GM21825 (cell line): Measurements from ENCODE around the gene STX8.

Source experiments
- ATAC-seq: cut with Tn5 transposase; IDR thresholded peaks from one replicate; pipeline ENCODE4 v1.9.1; 2021; ENCODE audit warnings: mild to moderate bottlenecking, moderate library complexity; ENCODE audit not compliant: unreplicated experiment

STX8 gene

GRCh38 chr17:9215465-9215864, 360.2 kb downstream of the STX8 start:
- no peak for ATAC-seq

DNA sequence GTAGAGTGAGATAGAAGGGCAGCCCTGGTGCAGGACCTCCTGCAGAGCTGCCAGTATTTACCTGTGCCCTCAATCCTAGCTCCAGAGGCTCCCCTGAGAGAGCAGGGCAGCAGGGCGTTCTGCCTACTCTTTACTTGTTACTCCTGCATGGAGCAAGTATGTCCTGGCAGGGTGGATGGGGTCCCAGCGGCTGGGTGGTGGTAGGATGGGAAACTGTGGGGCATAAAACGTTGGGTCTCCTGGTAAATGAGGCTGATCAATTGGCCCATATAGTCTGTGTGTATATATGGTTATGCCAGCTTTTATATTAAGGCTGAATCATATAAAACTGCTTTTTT, 362.3 kb downstream of the STX8 start:
- ATAC-seq, result no peak

DNA sequence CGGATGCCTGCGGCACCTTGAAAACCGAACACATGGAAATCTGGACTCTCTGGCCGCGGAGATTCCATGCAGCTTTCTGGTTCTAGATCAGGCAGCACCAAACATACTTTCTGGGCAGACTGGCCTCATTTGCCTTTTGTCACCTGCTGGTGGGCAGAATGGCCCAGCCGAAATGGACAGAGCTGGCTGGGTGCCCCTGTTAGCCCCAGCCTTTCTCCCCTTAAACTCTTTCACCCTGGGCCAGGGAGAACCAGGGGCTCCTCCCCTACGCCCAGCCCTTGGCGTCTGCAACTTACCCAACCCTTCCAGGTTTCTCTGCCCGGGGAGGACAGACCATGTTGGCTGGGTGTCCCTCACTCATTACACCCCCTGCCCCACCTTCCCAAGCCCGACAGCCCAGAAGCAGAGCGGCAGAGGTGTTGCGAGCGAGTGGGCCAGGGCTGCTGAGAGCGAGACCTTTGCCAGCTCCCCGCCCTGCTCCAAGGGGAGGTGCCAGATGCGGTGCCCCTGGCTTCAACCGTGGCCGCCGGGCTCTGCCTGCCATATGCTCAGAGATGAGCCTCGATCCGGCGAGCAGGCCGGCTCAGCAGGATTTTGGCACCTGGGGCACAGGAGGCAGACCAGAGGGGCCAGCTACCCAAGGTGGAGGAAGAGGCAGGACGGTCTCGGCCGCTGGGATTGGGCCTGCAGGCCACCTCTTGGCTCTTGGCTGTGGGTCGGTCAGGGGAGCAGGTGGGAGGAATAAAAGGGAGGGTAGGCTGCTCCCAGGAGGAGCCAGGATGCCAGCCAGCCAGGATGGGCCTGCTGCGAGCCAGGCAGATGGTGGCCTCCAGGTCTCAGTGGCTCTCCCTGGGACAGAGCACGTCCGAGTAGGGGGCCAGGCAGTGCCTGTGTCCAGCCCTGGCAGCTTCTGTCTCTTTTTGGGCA, 363.0 kb downstream of the STX8 start:
- ATAC-seq, result no peak

GRCh38 chr17:9211133-9211765, 364.4 kb downstream of the STX8 start:
- no peak for ATAC-seq

GRCh38 chr17:9209781-9210370, 365.7 kb downstream of the STX8 start:
- no peak for ATAC-seq

GRCh38 chr17:9209347-9209746, 366.3 kb downstream of the STX8 start:
- ATAC-seq, result no peak

DNA sequence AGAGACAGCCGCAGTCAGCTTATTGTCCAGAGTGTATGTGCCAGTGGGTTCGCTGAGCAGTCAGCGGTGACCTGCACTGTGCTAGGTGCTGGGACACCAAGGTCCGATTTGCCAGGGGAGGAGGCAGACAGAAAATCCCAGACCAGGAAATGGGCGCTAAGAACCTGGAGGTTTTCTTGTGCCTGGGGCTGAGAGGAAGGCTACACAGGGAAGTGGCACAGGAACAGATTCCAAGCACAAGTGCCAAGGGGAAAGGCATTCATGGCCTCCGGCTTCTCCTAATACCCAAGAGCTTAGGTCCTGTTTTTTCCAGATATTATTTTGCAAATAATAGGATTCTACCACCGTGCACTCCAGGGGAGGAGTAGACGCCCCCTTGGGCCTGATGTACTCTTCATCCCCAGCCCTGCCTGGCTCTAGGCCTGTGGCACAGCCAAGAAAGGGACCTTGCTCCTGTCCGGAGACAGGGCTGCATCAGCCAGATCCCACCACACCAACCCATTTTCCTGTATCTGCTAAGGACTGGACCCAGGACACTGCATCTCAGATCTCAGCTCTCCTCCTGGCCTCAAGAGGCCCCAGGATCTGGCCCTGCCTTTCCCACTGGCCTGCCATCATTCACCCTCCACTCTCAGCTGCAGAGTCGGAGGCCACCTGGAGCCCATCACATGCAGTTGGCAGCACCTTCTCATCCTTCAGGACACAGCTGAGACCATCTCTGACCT, 367.1 kb downstream of the STX8 start:
- no peak for ATAC-seq

GRCh38 chr17:9206741-9207332, 368.8 kb downstream of the STX8 start:
- ATAC-seq, result no peak

- ATAC-seq, result no peak
Measured at GRCh38 chr17:9206410-9206703, 369.3 kb downstream of the STX8 start.

DNA sequence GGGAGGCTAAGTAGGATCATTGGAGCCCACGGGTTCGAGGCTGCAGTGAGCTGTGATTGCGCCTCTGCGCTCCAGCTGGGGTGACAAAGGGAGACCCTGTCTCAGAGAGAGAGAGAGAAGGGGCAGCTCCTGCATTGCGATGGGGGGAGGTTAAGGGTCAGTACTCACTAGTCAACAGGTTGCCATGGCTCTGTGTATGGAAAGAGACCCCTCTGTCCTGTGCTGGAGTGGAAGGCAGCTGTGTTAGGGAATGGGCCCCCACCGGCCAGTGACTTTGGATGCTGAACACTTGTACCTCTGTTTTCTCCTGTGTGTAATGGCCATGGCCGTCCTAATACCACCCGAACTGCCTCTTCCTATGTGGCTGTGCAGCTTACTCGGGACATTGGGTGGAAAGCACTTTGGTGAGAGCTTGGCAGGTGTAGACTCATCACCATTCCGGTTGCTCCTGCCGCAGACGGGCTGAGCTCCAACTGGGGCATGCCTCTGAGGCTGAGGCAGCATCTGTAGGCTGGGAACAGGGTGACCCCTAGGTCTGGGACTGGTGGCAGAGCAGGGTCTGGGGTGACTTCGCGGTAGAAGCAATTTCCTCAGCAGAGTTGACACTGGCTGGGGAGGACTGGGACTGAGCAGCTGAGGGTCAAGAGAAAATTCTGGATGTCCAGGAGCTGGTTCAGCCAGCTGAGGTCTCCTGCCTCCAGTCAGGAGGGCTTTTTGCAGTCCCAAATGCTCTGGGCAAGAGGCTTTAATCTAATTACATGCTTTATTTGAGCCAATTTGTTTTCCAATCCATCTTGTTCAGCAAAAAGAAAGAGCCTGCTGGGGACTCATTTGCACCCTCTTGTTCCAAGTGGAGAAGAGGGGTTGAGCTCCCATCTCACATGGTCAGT, 369.9 kb downstream of the STX8 start:
- no peak for ATAC-seq

DNA sequence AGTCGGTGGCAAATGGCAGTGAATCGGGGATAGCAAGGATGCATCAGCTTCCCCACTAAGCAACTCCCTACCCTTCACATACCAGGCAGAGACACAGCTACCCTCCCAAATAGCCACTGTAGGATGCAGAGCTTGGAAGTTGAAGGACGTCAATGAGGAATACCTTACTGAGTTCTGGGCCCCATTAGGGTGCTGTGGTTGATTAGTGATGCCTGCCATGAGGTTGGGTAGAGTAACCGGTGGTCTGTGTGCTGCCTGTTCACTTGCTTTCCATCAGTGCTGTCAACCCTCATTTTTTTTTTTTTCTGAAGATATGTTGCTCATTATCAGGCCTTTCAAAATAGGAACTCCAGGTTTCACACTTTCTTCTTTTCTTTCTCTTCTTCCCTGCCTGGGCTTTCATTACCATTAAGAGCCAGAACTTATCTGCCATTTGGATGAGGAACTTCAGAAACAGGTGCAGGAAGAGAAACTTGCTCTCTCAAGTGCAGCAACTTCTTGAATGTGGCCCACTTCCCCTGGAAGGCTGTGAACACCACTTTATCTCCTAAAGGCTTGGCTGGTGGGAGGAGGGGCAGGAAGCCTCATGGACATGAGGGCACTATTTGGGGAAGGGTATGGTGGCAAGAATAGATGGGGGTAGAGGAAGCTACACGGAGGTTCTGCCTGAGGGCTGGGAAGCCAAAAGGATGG, 370.8 kb downstream of the STX8 start:
- no peak for ATAC-seq

DNA sequence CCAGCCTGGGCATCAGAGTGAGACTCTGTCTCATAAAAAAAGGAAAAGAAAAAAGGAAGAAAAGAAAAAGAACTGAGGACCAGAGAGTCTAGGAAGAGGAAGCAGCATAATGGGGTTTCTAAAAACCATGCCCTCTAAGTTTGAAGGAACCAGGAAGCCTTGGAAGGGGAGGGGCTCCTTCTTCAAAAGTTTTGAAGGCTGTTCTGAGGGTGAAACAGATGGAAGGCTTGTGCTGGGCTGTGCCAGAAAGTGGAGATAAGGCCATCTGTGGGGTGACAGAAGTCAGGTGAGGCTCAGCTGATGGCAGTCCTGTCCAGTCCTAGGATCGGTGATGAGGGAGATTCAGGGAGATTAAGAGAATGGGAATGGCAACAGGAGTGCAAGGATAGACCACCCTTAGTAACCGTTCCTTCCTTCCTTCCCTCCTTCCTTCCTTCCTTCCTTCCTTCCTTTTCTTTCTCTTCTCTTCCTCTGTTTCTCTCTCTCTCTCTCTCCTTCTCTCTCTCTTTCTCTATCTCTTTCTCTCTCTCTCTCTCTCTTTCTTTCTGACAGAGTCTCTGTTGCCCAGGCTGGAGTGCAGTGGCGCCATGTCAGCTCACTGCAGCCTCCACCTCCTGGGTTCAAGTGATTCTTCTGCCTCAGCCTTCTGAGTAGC, 371.7 kb downstream of the STX8 start:
- ATAC-seq, result no peak

- no peak for ATAC-seq
Measured at GRCh38 chr17:9202532-9202931, 373.1 kb downstream of the STX8 start.

GRCh38 chr17:9200699-9201359, 374.8 kb downstream of the STX8 start:
- ATAC-seq, result peak; percentile 69
